GM21526 (cell line): Measurements from ENCODE around the gene CYP3A7.
"Not testable (repeated sequence)": the region's sequence is repeated elsewhere in the genome, so short reads cannot be mapped to it uniquely, and the experiment has no call there.

Experiments used
- ATAC-seq: cut with Tn5 transposase; IDR thresholded peaks from one replicate; pipeline ENCODE4 v1.9.1; 2021; ENCODE audit warnings: moderate library complexity; ENCODE audit not compliant: unreplicated experiment, low FRiP score

Gene CYP3A7

DNA sequence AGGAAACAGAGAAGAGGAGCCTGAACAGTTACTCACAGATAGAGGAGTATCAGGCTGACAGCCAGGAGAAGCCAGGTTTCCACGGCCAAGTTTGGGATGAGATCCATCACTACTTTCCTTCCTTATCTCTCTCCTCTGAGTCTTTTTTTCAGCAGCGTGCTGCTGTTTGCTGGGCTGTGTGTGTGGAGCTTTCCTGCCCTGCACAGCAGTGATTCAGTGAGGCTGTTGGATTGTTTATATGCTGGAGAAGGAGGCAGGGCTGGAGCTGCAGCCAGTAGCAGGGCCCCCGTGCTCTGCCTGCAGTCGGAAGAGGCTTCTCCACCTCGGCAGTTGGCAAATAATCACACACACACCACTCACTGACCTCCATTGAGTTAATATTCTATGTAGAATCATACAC, at the start of gene CYP3A7:
Gene CYP3A7, minus strand, starts transcription at position 210 of the 400 bp plus-strand sequence. Its CDS starts 103 bp downstream, at position 107.
- ATAC-seq, result no peak

DNA sequence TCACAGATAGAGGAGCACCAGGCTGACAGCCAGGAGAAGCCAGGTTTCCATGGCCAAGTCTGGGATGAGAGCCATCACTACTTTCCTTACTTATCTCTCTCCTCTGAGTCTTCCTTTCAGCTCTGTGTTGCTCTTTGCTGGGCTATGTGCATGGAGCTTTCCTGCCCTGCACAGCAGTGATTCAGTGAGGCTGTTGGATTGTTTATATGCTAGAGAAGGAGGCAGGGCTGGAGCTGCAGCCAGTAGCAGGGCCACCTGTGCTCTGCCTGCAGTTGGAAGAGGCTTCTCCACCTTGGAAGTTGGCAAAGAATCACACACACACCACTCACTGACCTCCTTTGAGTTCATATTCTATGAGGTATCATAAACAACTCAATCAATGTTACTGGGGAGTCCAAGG, 49.0 kb upstream of the CYP3A7 start, which contains the start of gene CYP3A4:
Gene CYP3A4, minus strand, starts transcription at position 178 of the 400 bp plus-strand sequence. Its CDS starts 103 bp downstream, at position 75.
- no peak for ATAC-seq

GRCh38 chr7:99782012-99782953, 47.3 kb upstream of the CYP3A7 start:
- no peak for ATAC-seq

DNA sequence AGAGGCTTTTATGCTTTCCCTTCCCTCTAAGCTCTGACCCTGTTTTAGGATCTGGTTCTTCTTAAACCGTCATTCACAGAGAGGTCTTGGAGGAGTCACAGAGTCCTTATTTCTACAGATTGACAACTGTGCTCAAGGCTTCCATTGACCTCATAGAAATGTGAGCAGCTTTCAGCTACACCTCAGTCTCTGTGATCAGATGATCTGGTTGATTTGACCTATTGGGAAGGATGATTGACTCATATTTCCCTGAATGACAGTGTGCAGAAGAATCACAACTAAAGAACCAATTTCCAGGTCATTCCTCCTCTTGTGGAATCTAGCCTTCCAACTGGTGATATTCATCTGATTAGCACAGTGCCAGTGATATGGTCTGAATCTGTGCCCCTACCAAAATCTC, 45.6 kb upstream of the CYP3A7 start:
- no peak for ATAC-seq

DNA sequence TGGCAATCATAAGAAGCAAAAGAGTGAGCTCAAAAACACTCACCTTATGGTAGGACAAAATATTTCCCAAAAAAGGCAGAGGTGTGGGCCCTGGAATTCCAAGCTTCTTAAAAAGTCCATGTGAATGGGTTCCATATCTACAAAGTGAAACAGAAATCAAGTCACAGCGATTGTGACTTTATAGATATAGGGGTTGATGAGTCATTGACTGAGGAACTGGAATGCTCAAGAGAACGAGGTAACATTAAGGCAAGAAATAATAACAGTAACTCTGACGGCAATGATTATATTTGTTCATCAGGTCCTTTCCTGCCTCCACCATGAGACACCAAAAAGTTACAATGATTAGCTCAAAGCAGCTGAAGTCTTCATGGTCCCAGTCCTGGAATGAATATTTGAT, 45.0 kb upstream of the CYP3A7 start:
- ATAC-seq, result no peak

- ATAC-seq, result no peak
These were observed 43.9 kb upstream of the CYP3A7 start for GRCh38 chr7:99778880-99779279.

GRCh38 chr7:99773395-99773794, 38.4 kb upstream of the CYP3A7 start:
- not testable (repeated sequence) for ATAC-seq

- ATAC-seq, result no peak
These were observed 37.6 kb upstream of the CYP3A7 start for GRCh38 chr7:99772565-99772964.

- not testable (repeated sequence) for ATAC-seq
These were observed 34.5 kb upstream of the CYP3A7 start for GRCh38 chr7:99769494-99769893.

DNA sequence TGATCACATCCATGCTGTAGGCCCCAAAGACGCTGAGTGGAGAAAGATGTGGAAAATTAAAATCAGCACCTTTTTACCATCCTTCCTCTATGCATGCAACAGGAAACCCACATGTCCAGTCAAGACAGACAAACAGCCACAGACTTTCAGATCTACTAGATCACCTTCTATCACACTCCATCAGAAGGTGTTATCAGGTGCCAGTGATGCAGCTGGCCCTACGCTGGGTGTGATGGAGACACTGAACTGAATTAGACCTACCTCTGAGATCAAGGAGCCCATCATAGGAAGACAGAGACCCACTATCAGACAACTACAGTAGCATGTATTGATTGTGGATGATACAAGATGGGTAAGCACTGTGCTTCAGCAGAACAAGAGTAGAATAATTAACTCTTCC, 33.5 kb upstream of the CYP3A7 start:
- no peak for ATAC-seq

DNA sequence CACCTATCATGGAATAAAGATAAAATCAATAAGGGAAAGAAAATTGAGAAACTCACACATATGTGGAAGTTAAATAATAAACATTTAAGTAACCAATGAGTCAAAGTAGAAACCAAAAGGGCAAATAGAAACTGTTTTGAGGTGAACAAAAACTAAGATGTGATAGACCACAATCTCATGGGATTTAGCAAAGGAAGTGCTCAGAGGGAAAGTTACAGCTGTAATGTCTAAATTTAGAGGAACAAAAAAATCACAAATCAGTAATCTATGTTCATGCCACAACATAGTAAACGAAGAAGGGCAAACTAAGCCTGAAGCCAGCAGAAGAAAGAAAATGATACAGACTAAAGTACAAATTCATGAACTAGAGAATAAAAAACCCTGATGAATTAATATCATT, 32.7 kb upstream of the CYP3A7 start:
- ATAC-seq, result no peak

DNA sequence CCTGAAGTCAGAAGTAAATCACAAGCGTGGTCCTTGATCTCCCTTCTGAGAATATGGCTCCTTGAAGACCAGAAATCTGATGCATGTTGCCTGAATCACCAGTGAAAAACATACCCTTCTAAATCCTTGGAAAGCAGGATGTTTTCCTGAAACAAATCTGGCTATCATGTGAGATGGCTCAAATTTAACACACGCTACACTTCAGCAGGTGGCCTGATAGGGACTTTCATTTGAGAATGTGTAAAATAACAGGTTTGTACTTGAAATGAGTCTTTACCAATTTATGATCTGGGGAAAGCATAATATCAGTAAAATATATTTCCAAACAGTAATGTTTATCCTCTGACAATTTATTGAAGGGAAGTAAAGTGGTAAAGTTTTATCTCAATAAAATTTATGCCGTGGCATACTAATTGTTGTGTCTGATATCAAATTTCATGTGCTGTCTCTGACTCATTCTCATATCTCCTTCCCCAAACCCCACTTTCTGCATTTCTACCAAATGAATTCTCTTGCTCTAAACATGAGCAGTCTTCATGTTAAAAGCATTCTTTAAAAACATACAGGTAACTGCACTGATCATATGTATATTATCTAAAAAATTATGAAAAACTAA, 31.6 kb upstream of the CYP3A7 start:
- no peak for ATAC-seq

- ATAC-seq, result no peak
These were observed 29.5 kb upstream of the CYP3A7 start for GRCh38 chr7:99764478-99764877.

- ATAC-seq, result no peak
These were observed 27.8 kb upstream of the CYP3A7 start for GRCh38 chr7:99762680-99763327.

DNA sequence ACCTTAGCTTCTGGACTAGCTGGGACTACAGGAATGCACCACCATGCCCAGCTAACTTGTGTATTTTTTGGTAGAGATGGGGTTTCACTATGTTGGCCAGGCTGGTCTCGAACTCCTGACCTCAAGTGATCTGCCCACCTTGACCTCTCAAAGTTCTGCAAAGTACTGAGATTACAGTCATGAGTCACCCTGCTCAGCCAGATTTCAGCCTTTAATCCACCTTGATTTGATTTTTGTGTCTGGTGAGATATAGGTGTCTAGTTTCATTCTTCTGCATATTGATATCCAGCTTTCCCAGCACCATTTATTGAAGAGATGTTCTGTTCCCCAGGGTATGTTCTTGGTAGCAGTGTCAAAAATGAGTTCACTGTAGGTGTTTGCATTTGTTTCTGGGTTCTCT, 20.1 kb upstream of the CYP3A7 start:
- ATAC-seq, result no peak

- no peak for ATAC-seq
These were observed 17.4 kb upstream of the CYP3A7 start for GRCh38 chr7:99752356-99752755.

GRCh38 chr7:99751322-99752052, 16.5 kb upstream of the CYP3A7 start:
- not testable (repeated sequence) for ATAC-seq

DNA sequence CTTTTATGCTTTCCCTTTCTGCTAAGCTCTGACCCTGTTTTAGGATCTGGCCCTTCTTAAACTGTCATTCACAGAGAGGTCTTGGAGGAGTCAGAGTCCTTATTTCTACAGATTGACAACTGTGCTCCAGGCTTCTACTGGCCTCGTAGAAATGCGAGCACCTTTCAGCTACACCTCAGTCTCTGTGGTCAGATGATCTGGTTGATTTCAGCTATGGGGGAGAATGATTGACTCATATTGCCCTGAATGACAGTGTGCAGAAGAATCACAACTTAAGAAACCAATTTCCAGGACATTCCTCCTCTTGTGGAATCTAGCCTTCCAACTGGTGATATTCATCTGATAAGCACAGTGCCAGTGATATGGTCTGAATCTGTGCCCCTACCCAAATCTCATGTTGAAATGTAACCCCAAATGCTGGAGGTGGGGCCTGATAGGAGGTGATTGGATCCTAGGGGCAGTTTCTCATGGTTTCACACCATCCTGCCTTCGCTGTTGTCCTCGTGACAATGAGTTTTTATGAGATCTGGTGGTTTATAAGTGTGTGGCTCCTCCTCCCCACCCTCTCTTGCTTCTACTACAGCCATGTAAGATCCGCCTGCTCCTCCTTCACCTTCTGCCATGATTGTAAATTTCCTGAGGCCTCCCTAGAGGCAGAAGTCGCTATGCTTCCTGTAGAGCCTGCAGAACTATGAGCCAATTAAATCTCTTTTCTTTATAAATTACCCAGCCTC, 14.0 kb upstream of the CYP3A7 start:
- ATAC-seq, result no peak

GRCh38 chr7:99746915-99747314, 11.9 kb upstream of the CYP3A7 start:
- ATAC-seq, result not testable (repeated sequence)

- not testable (repeated sequence) for ATAC-seq
These were observed 10.4 kb upstream of the CYP3A7 start for GRCh38 chr7:99745395-99745794.
